Myocyte (in vitro differentiated cells): ENCODE data around the gene MAVS. TPM values are rescaled to one million over a fixed set of nuclear protein-coding genes. Genes with fewer than 3 reads are reported as not detected.
"Not testable (repeated sequence)": the region's sequence is repeated elsewhere in the genome, so short reads cannot be mapped to it uniquely, and the experiment has no call there.

ENCODE experiments used
- DNase-seq: peaks from one replicate; pipeline ENCODE4 v3.0.0-alpha.2; 2012; ENCODE audit warnings: low read depth
- total RNA-seq: library from RNA; depleted of rRNA; stranded (reverse); fragments of >200 nt; gene quantifications from 2 replicates; pipeline ENCODE4 v1.2.3, GENCODE V29; 2014

The MAVS gene
- total RNA-seq, 1 donor from 2014 or later = 21.3 TPM

GRCh38 chr20:3814928-3815495 lies 31.6 kb upstream of the MAVS start:
- no peak for DNase-seq

GRCh38 chr20:3815703-3816315 lies 30.8 kb upstream of the MAVS start:
- no peak for DNase-seq

GRCh38 chr20:3818155-3819151 lies 28.2 kb upstream of the MAVS start:
- DNase-seq = peak; percentile 96

GRCh38 chr20:3819411-3820047 lies 27.1 kb upstream of the MAVS start:
- no peak for DNase-seq

GRCh38 chr20:3820048-3820900 lies 26.4 kb upstream of the MAVS start, which contains the start of gene AP5S1:
TSS of gene AP5S1 (plus strand) at chr20:3820547. CDS start at chr20:3822118, 1,571 bp downstream.
- peak; percentile 97 for DNase-seq

GRCh38 chr20:3820901-3821727 lies 25.5 kb upstream of the MAVS start:
- peak; percentile 57 for DNase-seq

GRCh38 chr20:3821996-3822395 lies 24.6 kb upstream of the MAVS start:
- DNase-seq = no peak

GRCh38 chr20:3823881-3824280 lies 22.8 kb upstream of the MAVS start:
- DNase-seq = no peak

- no peak for DNase-seq
Measured at GRCh38 chr20:3825526-3825925, 21.1 kb upstream of the MAVS start.

GRCh38 chr20:3826420-3826819 lies 20.2 kb upstream of the MAVS start:
- DNase-seq = no peak

GRCh38 chr20:3828798-3829197 lies 17.8 kb upstream of the MAVS start:
- DNase-seq = no peak

- not testable (repeated sequence) for DNase-seq
Measured at GRCh38 chr20:3829891-3830290, 16.7 kb upstream of the MAVS start.

- DNase-seq = no peak
Measured at GRCh38 chr20:3836132-3836531, 10.5 kb upstream of the MAVS start.

GRCh38 chr20:3839328-3839727 lies 7.3 kb upstream of the MAVS start:
- DNase-seq = no peak

- not testable (repeated sequence) for DNase-seq
Measured at GRCh38 chr20:3840201-3840600, 6.4 kb upstream of the MAVS start.

GRCh38 chr20:3842348-3842930 lies 4.2 kb upstream of the MAVS start:
- DNase-seq = peak; percentile 43

GRCh38 chr20:3843490-3843889 lies 3.1 kb upstream of the MAVS start:
- peak; percentile 54 for DNase-seq

- DNase-seq = not testable (repeated sequence)
Measured at GRCh38 chr20:3843990-3844619, 2.5 kb upstream of the MAVS start.

GRCh38 chr20:3846378-3846739 lies 275 bp upstream of the MAVS start:
- DNase-seq = no peak
